ENCODE results near the gene UHRF2. TPM values are rescaled to one million over a fixed set of nuclear protein-coding genes. Genes with fewer than 3 reads are reported as not detected.
"Not testable (repeated sequence)": the region's sequence is repeated elsewhere in the genome, so short reads cannot be mapped to it uniquely, and the experiment has no call there.

Gene UHRF2, protein sequence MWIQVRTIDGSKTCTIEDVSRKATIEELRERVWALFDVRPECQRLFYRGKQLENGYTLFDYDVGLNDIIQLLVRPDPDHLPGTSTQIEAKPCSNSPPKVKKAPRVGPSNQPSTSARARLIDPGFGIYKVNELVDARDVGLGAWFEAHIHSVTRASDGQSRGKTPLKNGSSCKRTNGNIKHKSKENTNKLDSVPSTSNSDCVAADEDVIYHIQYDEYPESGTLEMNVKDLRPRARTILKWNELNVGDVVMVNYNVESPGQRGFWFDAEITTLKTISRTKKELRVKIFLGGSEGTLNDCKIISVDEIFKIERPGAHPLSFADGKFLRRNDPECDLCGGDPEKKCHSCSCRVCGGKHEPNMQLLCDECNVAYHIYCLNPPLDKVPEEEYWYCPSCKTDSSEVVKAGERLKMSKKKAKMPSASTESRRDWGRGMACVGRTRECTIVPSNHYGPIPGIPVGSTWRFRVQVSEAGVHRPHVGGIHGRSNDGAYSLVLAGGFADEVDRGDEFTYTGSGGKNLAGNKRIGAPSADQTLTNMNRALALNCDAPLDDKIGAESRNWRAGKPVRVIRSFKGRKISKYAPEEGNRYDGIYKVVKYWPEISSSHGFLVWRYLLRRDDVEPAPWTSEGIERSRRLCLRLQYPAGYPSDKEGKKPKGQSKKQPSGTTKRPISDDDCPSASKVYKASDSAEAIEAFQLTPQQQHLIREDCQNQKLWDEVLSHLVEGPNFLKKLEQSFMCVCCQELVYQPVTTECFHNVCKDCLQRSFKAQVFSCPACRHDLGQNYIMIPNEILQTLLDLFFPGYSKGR
- polyA plus RNA-seq (2013): 93.8 TPM

DNA sequence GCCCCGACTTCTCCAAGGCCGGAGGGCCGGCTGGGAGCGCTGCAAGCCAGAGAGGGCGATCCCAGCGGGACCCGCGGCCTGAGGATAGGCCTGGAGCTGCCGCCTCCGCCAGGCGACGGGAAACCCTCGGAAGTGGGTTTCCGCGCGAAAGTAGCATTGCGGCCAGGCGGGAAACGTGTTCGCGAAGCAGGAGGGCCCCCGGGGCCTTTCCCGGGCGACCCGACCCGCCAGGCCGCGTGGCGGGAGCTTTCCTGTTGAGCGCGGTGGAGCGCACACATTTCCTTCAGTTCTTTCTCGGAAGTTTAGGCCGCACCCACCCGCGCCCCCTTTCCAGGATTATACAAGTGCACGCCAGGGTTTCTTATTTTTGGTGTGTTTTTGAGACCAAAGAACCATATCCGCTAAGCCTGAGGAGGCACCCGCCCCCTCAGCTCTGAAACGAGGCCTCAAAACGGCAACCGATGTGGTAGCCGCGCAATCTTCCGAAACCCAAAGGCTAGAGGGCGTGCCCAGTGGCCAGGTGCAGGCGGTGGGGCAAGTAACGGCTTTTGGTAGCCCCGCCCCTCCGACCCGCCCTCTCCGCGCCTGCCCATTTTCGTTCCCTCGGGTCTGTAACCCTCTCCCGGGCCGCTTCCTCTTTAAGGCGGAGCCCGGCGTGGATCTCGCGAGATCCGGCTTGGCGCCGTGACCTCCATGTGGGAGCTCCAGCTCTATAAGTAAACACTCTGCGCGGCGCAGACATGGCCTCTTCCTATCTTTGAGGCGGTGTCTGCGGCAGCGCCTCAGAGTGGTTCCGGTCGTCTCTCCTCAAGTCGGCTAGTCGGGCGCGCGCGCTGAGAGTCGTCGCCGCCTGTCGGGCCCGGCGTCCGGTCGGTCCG, at the start of gene UHRF2:
Gene UHRF2 (plus strand): TSS at position 713 of the 878 bp plus-strand sequence. CDS start 292 bp downstream, outside the sequence.
- H3K27ac ChIP-seq (ENCODE audit: insufficient read depth in 1 of 2, low read depth in 1 of 2, low read length in 2 of 2, poor library complexity in 1 of 2, severe bottlenecking in 2 of 2): peak within 1 kb of the TSS; percentile 78 to 92
- CTCF ChIA-PET: interaction anchor here (0.6 to 2.2 kb wide), 11 partner anchors 11 to 153 kb away, joined by 3 to 13 read pairs (median 4); no protein-coding TSS in a partner anchor
- H3K36me3 ChIP-seq (ENCODE audit: control insufficient read depth in 4 of 4, insufficient read depth in 4 of 4, low read length in 3 of 4): peaks cover 0 to 3% (median 2%) of the 10 kb centered on the region in 4 experiments
- H3K4me1 ChIP-seq (ENCODE audit: control extremely low read depth in 1 of 4, control insufficient read depth in 4 of 4, insufficient read depth in 4 of 4, low read length in 3 of 4): peaks cover 22 to 35% (median 29%) of the 10 kb centered on the region in 4 experiments
- peak; percentile 99 to 100 (median 99) for DNase-seq
- H3K9me3 ChIP-seq (ENCODE audit: control extremely low read depth in 1 of 5, control insufficient read depth in 4 of 5, insufficient read depth in 2 of 5, low read depth in 1 of 5, low read length in 4 of 5): no peaks in the 10 kb centered on the region
- no peaks in the 10 kb centered on the region for H3K27me3 ChIP-seq (replicated peaks in 2 of 5; ENCODE audit: control insufficient read depth in 4 of 5, insufficient read depth in 5 of 5, low read length in 4 of 5)
- POLR2A ChIA-PET: interaction anchor here (0.6 to 1.8 kb wide), 6 partner anchors 14 to 345 kb away, joined by 3 to 10 read pairs (median 3); no protein-coding TSS in a partner anchor
- peak within 1 kb of the TSS; percentile 91 to 98 (median 95) for H3K4me3 ChIP-seq (ENCODE audit: control insufficient read depth in 1 of 7, extremely low read depth in 1 of 7, insufficient read depth in 4 of 7, low read depth in 2 of 7, low read length in 6 of 7)
- WGBS (ENCODE audit: insufficient coverage): 4% methylated on average over 79 of the region's 88 CpGs

DNA sequence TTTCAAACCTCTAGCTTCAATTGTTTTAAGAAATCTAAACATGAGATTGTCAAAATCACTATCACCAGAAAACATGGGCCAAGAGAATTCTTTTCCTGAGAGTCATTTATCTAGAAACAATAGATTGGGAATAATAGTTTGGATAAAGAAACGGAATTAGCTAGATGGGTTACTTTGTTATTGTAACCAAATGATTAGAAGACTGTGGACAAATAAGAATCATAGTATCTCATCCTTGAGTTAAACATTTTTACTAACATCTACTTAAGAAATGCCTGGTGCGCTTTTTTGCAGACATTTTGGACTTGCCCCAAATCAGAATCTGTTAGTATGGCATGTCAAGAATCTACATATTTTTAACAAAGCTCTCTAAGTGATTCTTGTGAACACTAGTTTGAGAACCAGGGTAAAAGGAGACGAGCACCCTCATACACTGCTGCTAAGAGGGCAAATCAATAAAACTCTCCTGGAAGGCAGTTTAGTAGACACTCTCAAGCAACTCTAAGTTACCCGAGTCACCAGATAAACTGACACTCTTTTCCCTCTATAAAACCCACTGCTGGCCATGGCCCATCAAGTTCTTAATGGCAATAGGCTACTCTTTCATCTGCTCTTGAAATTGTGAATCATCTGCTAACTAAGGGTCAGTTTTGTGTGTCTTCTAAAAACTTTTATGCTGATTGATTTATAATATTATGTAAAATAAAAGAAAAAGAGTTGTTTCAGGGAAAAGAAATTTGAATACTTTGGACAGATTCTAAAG, 45.7 kb upstream of the UHRF2 start:
- ChIA-PET POLR2A (no interaction called here), CTCF (interaction anchor here (1.3 to 4.2 kb wide), 3 partner anchors 11 to 13 kb away, joined by 3 to 14 read pairs (median 3); no protein-coding TSS in a partner anchor)
- no peaks in the 10 kb centered on the region for H3K4me1 ChIP-seq (ENCODE audit: control extremely low read depth in 1 of 4, control insufficient read depth in 4 of 4, insufficient read depth in 4 of 4, low read length in 3 of 4)
- DNase-seq: no peak
- WGBS (ENCODE audit: insufficient coverage): 100% methylated on average over 2 of the region's 4 CpGs
- no peak overlapping the region for H3K4me3 ChIP-seq (ENCODE audit: control insufficient read depth in 1 of 7, extremely low read depth in 1 of 7, insufficient read depth in 4 of 7, low read depth in 2 of 7, low read length in 6 of 7)
- no peak overlapping the region for H3K27ac ChIP-seq (ENCODE audit: insufficient read depth in 1 of 2, low read depth in 1 of 2, low read length in 2 of 2, poor library complexity in 1 of 2, severe bottlenecking in 2 of 2)
- no peaks in the 10 kb centered on the region for H3K27me3 ChIP-seq (replicated peaks in 2 of 5; ENCODE audit: control insufficient read depth in 4 of 5, insufficient read depth in 5 of 5, low read length in 4 of 5)
- no peaks in the 10 kb centered on the region for H3K36me3 ChIP-seq (ENCODE audit: control insufficient read depth in 4 of 4, insufficient read depth in 4 of 4, low read length in 3 of 4)
- peaks cover 0 to 15% (median 6%) of the 10 kb centered on the region in 5 experiments for H3K9me3 ChIP-seq (ENCODE audit: control extremely low read depth in 1 of 5, control insufficient read depth in 4 of 5, insufficient read depth in 2 of 5, low read depth in 1 of 5, low read length in 4 of 5)

DNA sequence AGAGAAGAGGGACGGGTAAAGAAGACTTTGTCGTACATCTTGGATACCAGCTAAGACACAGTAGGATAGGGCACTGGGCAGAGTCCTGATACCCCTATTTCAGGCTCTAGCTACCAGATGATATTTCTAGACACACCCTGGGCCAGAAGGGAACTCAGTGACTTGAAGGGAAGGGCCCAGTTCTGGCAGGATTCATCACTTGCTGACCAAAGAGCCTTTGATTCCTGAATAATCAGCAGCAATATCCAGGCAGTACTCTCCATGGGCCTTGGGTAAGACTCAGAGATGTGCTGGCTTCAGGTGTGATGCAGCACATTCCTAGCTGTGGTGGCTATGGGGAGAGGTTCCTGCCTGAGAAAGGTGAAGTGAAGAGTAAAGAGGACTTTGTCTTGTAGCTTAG, 44.2 kb upstream of the UHRF2 start:
- Histone ChIP-seq H3K4me3 (ENCODE audit: control insufficient read depth in 1 of 7, extremely low read depth in 1 of 7, insufficient read depth in 4 of 7, low read depth in 2 of 7, low read length in 6 of 7) (no peak overlapping the region), H3K9me3 (ENCODE audit: control extremely low read depth in 1 of 5, control insufficient read depth in 4 of 5, insufficient read depth in 2 of 5, low read depth in 1 of 5, low read length in 4 of 5) (peaks cover 0 to 21% (median 6%) of the 10 kb centered on the region in 5 experiments), H3K27me3 (replicated peaks in 2 of 5; ENCODE audit: control insufficient read depth in 4 of 5, insufficient read depth in 5 of 5, low read length in 4 of 5) (no peaks in the 10 kb centered on the region), H3K4me1 (ENCODE audit: control extremely low read depth in 1 of 4, control insufficient read depth in 4 of 4, insufficient read depth in 4 of 4, low read length in 3 of 4) (no peaks in the 10 kb centered on the region), H3K27ac (ENCODE audit: insufficient read depth in 1 of 2, low read depth in 1 of 2, low read length in 2 of 2, poor library complexity in 1 of 2, severe bottlenecking in 2 of 2) (no peak overlapping the region), H3K36me3 (ENCODE audit: control insufficient read depth in 4 of 4, insufficient read depth in 4 of 4, low read length in 3 of 4) (no peaks in the 10 kb centered on the region)
- ChIA-PET POLR2A (no interaction called here), CTCF (interaction anchor here (4.2 kb wide), 1 partner anchor 13 kb away, joined by 14 read pairs; no protein-coding TSS in a partner anchor)
- no peak for DNase-seq
- WGBS (ENCODE audit: insufficient coverage): 100% methylated on average over 1 of the region's 2 CpGs

DNA sequence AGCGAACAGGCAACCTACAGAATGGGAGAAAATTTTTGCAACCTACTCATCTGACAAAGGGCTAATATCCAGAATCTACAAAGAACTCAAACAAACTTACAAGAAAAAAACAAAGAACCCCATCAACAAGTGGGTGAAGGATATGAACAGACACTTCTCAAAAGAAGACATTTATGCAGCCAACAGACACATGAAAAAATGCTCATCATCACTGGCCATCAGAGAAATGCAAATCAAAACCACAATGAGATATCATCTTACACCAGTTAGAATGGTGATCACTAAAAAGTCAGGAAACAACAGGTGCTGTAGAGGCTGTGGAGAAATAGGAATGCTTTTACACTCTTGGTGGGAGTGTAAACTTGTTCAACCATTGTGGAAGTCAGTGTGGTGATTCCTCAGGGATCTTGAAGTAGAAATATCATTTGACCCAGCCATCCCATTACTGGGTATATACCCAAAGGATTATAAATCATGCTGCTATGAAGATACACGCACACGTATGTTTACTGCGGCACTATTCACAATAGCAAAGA, 31.5 kb upstream of the UHRF2 start:
- CTCF ChIA-PET; H3K4me3 ChIP-seq (ENCODE audit: control insufficient read depth in 1 of 7, extremely low read depth in 1 of 7, insufficient read depth in 4 of 7, low read depth in 2 of 7, low read length in 6 of 7); POLR2A ChIA-PET; H3K27me3 ChIP-seq (replicated peaks in 2 of 5; ENCODE audit: control insufficient read depth in 4 of 5, insufficient read depth in 5 of 5, low read length in 4 of 5); H3K9me3 ChIP-seq (ENCODE audit: control extremely low read depth in 1 of 5, control insufficient read depth in 4 of 5, insufficient read depth in 2 of 5, low read depth in 1 of 5, low read length in 4 of 5); DNase-seq; H3K4me1 ChIP-seq (ENCODE audit: control extremely low read depth in 1 of 4, control insufficient read depth in 4 of 4, insufficient read depth in 4 of 4, low read length in 3 of 4); H3K27ac ChIP-seq (ENCODE audit: insufficient read depth in 1 of 2, low read depth in 1 of 2, low read length in 2 of 2, poor library complexity in 1 of 2, severe bottlenecking in 2 of 2); H3K36me3 ChIP-seq (ENCODE audit: control insufficient read depth in 4 of 4, insufficient read depth in 4 of 4, low read length in 3 of 4): not testable (repeated sequence)
- WGBS (ENCODE audit: insufficient coverage): 100% methylated on average over 1 of the region's 4 CpGs

DNA sequence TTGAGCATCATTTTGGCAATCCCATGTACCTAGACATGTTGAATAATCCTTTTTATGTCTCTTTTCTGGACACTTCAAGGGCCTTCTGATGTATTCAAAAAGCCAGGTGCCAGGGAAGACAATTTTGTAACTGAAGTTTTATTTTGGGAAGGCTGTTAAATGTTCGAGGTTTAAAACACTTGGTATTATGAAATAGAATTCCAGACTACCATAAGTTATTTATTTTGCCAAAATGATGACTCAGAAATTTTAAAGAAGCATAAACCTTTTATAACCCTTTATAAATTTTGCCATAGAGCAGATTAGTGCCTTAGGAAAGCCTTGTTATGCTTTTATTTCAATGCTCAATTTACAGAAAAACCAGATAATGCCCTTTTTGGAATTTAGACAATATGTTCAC, 30.3 kb upstream of the UHRF2 start:
- CTCF ChIA-PET: no interaction called here
- Histone ChIP-seq H3K27me3 (replicated peaks in 2 of 5; ENCODE audit: control insufficient read depth in 4 of 5, insufficient read depth in 5 of 5, low read length in 4 of 5) (no peaks in the 10 kb centered on the region), H3K27ac (ENCODE audit: insufficient read depth in 1 of 2, low read depth in 1 of 2, low read length in 2 of 2, poor library complexity in 1 of 2, severe bottlenecking in 2 of 2) (no peak overlapping the region), H3K36me3 (ENCODE audit: control insufficient read depth in 4 of 4, insufficient read depth in 4 of 4, low read length in 3 of 4) (no peaks in the 10 kb centered on the region), H3K9me3 (ENCODE audit: control extremely low read depth in 1 of 5, control insufficient read depth in 4 of 5, insufficient read depth in 2 of 5, low read depth in 1 of 5, low read length in 4 of 5) (no peaks in the 10 kb centered on the region), H3K4me1 (ENCODE audit: control extremely low read depth in 1 of 4, control insufficient read depth in 4 of 4, insufficient read depth in 4 of 4, low read length in 3 of 4) (no peaks in the 10 kb centered on the region), H3K4me3 (ENCODE audit: control insufficient read depth in 1 of 7, extremely low read depth in 1 of 7, insufficient read depth in 4 of 7, low read depth in 2 of 7, low read length in 6 of 7) (no peak overlapping the region)
- WGBS (ENCODE audit: insufficient coverage): no CpG with 5 or more reads among the region's 1 CpG
- POLR2A ChIA-PET: no interaction called here
- DNase-seq: no peak

DNA sequence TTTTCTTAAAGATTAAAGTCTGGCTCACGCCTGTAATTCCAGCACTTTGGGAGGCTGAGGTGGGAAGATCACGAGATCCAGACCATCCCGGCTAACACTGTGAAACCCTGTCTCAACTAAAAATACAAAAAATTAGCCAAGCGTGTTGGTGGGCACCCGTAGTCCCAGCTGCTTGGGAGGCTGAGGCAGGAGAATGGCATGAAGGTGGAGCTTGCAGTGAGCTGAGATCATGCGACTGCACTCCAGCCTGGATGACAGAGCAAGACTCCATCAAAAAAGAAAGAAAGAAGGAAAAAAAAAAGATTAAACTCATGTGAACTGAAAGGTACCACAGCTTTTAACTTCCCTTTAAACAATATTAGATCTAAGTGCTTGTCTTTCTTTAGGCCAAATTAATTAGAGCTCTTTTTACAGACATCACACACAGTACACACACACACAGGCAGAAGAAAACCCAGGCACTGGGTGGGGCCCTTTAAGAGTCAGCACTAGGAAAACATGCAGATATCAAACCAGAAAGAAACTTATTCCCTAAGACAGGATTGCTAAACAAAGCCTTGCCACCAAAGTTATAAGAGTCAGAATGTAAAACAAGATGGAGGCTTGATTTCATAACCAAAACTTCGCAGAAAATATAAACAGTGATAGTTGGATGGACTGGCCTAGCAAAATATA, 29.3 kb upstream of the UHRF2 start:
- Histone ChIP-seq H3K36me3 (ENCODE audit: control insufficient read depth in 4 of 4, insufficient read depth in 4 of 4, low read length in 3 of 4) (no peaks in the 10 kb centered on the region), H3K27ac (ENCODE audit: insufficient read depth in 1 of 2, low read depth in 1 of 2, low read length in 2 of 2, poor library complexity in 1 of 2, severe bottlenecking in 2 of 2) (no peak overlapping the region), H3K4me1 (ENCODE audit: control extremely low read depth in 1 of 4, control insufficient read depth in 4 of 4, insufficient read depth in 4 of 4, low read length in 3 of 4) (no peaks in the 10 kb centered on the region), H3K4me3 (ENCODE audit: control insufficient read depth in 1 of 7, extremely low read depth in 1 of 7, insufficient read depth in 4 of 7, low read depth in 2 of 7, low read length in 6 of 7) (no peak overlapping the region), H3K9me3 (ENCODE audit: control extremely low read depth in 1 of 5, control insufficient read depth in 4 of 5, insufficient read depth in 2 of 5, low read depth in 1 of 5, low read length in 4 of 5) (no peaks in the 10 kb centered on the region), H3K27me3 (replicated peaks in 2 of 5; ENCODE audit: control insufficient read depth in 4 of 5, insufficient read depth in 5 of 5, low read length in 4 of 5) (no peaks in the 10 kb centered on the region)
- WGBS (ENCODE audit: insufficient coverage): 100% methylated on average over 4 of the region's 7 CpGs
- CTCF ChIA-PET: no interaction called here
- POLR2A ChIA-PET: no interaction called here
- DNase-seq: no peak
